ENCODE data around the gene ZNF850. TPM values are rescaled to one million over a fixed set of nuclear protein-coding genes. Genes with fewer than 3 reads are reported as not detected.

Gene ZNF850
- total and polyA plus RNA-seq, 9 of the 15 experiments (the other 6 are each of a cell fraction or from before 2014, with no cell fraction given): 1.2 to 13.0 (median 5.9) TPM

GRCh38 chr19:36772311-36773222 lies at the start of gene ZNF850 (continued):
- TF ChIP-seq ZNF695 (CRISPR knock-in tag; IDR thresholded peaks at IDR 0.05): no peak
- no peak for TF ChIP-seq E4F1 (CRISPR knock-in tag; IDR thresholded peaks at IDR 0.05; ENCODE audit: borderline replicate concordance)
- TF ChIP-seq CXXC5 (CRISPR knock-in tag; IDR thresholded peaks at IDR 0.05): peak; percentile 79
- TF ChIP-seq FUS (optimal IDR thresholded peaks at IDR 0.05; ENCODE audit: low read depth, low read length): no peak
- no peak for TF ChIP-seq RFX5 (IDR thresholded peaks at IDR 0.05; ENCODE audit: low read depth, low read length)
- TF ChIP-seq HMGXB4 (CRISPR knock-in tag; IDR thresholded peaks at IDR 0.05): no peak
- peak; percentile 30 for TF ChIP-seq NEUROD1 (IDR thresholded peaks at IDR 0.05; ENCODE audit: borderline replicate concordance, low read depth, low read length, partially characterized antibody)
- 0 out of 2 replicates have a peak, but pooled peaks have one; percentile 25 for TF ChIP-seq ELF4 (CRISPR knock-in tag; IDR thresholded peaks at IDR 0.05)
- TF ChIP-seq U2AF1 (optimal IDR thresholded peaks at IDR 0.05; ENCODE audit: low read depth, low read length): no peak
- no peak for TF ChIP-seq NELFE (IDR thresholded peaks at IDR 0.05; ENCODE audit: insufficient read depth, insufficient read length)
- no peak for TF ChIP-seq THRA (IDR thresholded peaks at IDR 0.05)
- no peak for TF ChIP-seq ZNF655 (CRISPR knock-in tag; IDR thresholded peaks at IDR 0.05)
- peak; percentile 91 for TF ChIP-seq ARHGAP35 (IDR thresholded peaks at IDR 0.05; ENCODE audit: partially characterized antibody)
- TF ChIP-seq ZNF507 (tag; conservative IDR thresholded peaks at IDR 0.05): no peak
- peak; percentile 9 for TF ChIP-seq NKRF (IDR thresholded peaks at IDR 0.05; ENCODE audit: borderline replicate concordance)

All from K562 (cell line).